Limb (tissue), 2 donors: ENCODE results near the gene CLECL1.
"Not testable (repeated sequence)": the region's sequence is repeated elsewhere in the genome, so short reads cannot be mapped to it uniquely, and the experiment has no call there.

Source experiments
- DNase-seq, 2 donors: peaks; one replicate each; pipeline ENCODE4 v3.0.0-alpha.2; 2016; ENCODE audit errors: extremely low spot score in 2 of 2

The CLECL1 gene

DNA sequence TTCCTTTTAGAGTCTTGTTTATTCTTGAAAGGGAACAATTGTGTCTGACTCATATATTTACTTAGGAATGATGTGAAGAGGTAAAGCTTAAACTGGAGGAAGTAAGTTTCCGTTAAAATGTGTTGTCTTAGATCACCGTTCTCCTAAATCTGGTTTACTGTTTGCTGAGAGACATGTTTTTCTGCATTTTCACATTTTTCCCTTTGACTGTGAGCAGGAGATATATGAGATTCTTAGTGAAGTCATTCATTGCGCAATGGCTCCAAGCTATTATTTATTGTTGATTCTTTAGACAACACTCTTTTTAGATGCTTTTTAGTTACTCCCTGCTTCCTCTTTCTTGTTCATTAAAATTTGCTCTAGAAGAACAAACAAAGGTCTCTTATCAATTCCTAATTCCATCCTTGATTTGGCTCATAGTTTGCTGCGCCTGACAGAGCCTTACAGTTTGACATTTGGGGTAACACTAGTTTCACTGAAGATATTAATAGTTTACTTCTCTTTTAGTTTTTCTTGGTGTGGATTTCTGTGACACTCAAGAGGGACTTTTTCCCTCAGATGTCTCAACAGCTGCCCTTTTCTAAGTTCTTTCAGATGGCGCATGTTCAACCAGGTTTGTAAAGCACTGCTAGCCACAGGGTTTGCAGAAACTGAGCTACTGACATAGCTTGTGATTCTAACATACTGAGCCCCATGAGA lies 11.4 kb downstream of the CLECL1 start:
- no peak for DNase-seq

DNA sequence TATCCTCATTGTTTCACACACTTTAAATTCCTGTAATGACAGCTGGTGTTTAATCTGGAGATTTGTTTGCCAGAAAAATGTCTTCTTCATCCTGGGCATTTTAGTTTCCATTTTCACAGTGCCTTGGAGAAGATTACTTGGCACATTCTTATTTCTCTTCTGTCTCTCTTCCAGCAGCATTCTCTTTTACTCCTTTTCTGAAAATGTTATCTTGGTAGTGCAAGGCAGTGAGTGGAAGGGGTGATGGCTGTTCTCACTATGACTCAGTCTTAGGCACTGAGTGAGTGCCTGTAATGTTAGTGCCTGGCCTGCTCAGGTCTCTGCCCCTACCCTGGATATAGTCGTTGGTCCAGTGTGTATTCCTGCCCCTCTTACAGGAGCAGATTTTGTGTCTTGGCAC lies 13.1 kb downstream of the CLECL1 start:
- no peak for DNase-seq

DNA sequence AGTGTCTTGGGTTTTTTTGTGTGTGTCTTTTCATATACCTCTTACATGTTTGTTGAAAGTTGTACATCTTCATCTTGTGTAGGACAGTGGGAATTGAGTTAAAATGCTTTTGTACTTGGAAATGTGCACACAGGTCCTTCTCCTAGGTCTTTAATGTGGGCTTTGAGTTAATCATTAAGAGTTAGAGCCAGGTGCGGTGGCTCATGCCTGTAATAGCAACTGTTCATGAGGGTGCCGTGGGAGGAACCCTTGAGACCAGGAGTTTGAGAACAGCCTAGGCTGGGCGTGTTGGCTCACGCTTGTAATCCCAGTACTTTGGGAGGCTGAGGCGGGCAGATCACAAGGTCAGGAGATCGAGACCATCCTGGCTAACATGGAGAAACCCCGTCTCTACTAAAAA lies 13.9 kb downstream of the CLECL1 start:
- no peak for DNase-seq

DNA sequence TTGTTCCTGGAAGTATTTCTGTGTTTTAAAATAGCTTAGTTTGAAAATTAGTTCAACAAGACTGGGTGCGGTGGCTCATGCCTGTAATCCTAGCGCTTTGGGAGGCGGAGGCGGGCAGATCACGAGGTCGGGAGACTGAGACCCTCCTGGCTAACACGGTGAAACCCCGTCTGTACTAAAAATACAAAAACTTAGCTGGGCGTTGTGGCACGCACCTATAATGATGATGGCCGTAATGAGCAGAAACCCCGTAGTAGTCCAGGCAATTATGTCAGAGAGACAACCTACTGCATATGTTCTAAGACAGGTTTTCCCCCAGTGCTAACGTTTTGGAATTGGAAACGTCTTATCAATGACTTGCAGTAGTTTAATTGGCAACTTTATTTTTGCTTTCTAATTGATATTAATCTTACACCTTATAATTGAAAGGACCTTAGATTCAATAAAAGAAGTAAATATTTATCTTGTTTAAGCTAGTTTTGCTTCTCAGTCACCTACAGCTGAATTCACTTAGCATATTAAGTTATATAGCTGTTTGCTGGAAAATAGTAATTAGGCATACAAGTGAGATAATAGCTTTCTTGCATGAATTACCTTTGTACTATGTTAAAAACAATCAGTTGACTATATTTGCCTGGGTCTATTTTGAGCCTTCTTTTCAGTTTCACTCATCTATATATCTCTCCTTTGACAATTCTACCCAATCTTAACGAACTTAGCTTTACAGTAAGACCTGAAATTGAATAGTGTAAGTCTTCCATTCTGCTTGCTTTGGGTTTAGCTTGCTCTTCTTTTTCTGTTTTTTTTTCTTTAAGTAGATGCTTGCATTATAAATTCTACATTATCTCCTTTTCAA lies 15.6 kb downstream of the CLECL1 start:
- no peak for DNase-seq

DNA sequence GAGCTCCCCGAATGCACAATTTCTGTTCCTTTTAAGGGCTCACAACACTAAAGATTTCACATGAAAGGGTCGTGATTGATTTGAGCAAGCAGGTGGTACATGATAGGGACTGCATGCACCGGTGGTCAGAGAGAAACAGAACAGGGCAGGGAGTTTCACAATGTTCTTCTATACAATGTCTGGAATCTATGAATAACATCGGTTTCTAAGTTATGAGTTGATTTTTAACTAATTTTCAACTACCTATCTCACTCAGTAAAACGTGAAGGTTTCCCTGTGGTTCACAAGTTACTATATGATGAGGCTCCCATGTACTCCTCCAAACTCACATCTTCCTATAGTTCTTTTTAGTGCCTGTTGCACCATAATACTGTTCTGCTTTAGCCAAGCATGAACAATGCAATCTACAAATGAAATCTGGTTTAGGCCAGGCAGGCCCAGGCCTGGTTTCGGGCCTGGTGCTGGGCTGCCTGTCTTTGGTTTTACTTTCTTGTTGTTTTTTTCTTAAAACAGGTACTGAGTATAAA lies 19.8 kb downstream of the CLECL1 start:
- not testable (repeated sequence) for DNase-seq

DNA sequence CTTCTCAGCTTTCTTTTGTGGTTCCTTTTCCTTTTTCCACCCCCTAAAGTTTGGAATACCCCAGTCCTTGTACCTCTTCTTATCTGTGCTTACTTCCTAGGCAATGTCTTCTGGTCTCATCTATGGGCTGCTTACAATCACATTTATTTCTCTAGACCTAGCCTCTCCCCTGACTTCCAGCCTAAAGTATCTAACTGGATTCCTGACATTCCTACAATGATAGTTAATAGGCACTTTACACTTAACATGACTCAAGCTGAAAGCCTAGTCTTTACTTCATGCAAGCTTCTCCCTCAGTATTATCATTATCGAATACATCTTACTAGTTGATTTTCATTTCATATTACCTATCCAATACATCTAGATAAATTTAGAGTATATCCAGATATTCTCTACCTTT lies 21.2 kb downstream of the CLECL1 start:
- no peak for DNase-seq

DNA sequence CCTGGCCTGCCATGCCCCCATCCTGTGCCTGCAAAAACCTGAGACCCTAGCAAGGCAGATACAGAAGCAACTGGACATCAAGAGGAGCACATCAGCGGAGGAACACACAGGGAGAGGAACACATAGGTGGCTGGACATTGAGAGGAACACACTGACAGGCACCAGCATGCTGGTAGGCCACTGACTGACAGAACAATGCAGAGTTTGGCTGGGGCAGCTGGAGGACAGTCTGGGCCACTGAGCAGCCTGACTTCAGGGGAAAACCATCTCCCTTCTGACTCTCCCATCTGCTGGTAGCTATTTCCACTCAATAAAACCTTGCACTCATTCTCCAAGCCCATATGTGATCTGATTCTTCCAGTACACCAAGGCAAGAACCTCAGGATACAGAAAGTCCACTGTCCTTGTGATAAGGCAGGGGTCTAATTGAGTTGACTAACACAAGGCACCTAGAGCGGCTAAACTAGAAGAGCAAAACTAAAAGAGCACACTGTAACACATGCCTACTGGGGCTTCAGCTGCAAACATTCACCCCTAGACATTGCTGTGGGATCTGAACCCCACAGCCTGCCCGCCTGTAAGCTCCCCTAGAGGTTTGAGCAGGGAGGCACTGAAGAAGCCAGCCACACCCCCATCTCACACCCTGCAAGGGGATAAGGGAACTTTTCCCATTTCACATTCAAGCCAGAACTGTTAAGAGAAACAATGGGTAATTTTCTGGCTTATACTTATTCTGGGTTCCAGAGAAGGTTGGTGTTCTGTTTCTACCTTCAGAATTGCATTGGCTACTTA lies 22.1 kb downstream of the CLECL1 start:
- DNase-seq: no peak

DNA sequence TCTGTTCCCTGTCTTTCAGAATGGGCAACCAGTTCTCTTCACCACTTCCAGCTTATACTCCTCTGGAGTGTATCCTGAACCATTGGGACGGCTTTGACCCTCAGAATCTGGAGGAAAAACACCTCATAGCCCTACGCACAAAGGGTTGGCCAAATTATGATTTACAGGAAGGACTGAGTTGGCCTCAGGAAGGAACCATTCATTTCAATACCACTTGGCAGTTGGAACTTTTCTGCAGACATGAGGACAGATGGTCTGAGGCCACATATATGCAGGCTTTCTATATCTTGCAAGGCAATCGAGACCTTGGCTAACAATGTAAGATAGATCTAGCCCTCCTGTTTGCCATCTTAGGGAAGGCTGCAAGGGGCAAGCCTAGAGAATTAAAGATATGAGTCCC lies 24.0 kb downstream of the CLECL1 start:
- DNase-seq: no peak

DNA sequence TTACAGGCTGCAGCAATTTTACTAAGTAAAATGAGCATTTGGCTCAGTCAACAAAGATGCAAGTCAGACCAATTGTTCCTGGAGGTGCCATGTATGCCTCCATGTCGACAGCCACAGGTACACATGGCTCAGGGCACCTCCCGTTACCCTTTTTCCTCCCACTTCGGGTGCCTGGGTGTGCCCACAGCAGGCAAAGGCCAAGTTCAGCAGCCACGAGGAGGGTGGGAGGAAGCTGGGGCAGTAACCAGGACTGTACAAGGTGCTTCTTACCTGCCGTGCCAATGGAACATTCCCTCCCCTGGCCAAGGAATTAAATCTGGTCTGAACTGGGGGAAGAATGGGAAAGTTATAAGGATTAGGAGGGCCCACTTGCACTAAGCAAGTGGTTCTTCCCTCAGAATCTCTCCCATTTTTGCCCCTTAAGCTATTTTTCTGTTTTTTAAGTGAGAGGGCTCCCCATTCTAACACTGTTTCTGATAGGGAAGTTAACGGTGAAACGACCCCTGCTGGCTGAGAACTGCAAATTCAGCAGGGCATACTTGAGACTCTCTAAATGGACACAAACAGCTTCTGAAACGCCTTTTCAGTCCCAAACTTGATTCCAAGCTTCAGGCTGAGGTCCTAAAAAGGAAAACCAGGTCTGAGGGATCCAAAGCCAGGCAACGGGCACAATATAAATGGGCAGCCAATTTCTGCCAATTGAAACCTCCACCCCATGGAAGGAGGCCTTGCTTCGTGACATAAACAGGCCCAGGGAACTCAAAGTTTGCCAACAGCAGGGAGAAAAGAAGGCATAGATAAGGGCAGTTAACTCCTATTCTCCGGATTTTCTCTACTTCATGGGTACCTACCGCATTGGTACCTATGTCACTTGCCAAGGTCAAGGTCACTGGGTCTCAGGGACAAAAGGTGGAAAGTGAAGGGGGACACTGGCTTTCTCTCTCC lies 24.8 kb downstream of the CLECL1 start:
- DNase-seq: peak; percentile 41 to 46

DNA sequence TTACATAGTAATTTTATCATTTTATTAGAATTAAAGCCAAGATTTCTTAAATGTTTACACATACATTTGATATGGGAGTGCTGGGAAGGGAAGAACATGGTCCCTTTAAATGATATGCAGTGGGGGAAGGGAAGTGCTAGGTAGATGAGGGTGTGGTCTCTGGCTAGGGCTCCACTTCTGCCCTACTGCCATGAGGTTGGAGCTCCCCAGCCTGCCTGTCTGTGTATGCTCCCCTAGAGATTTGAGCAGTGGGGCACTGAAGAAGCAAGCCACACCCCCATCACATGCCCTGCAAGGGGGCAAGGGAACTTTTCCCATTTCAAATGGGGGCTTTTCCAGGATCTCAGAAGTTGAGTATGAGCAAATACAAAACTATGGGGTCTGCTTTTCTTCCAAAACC lies 25.5 kb downstream of the CLECL1 start:
- DNase-seq: no peak

DNA sequence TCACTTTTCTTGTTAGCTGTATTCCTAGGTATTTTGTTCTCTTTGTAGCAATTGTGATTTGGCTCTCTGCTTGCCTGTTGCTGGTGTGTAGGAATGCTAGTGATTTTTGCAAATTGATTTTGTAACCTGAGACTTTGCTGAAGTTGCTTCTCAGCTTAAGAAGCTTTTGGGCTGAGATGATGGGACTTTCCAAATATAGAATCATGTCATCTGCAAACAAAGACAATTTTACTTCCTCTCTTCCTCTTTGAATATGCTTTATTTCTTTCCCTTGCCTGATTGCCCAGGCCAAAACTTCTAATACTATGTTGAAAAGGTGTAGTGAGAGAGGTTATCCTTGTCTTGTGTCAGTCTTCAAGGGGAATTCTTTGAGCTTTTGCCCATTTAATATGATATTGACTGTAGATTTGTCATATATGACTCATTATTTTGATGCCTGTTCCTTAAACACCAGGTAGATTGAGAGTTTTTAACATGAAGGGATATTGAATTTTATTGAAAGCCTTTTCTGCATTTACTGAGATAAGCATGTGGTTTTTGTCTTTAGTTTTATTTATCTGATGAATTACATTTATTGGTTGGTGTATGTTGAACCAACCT lies 26.7 kb downstream of the CLECL1 start:
- no peak for DNase-seq

DNA sequence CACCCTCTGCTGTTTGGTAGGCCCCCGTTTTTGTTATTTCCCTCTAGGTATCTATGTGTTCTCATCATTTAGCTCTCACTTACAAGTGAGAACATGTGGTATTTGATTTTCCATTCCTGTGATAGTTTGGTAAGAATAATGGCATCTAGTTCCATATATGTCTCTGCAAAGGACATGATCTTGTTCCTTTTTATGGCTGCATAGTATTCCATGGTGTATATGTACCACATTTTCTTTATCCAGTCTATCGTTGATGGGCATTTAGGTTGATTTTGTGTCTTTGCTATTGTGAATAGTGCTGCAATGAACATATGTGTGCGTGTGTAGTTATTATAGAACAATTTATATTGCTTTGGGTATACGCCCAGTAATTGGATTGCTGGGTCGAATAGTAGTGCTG lies 28.3 kb downstream of the CLECL1 start:
- DNase-seq: not testable (repeated sequence)

DNA sequence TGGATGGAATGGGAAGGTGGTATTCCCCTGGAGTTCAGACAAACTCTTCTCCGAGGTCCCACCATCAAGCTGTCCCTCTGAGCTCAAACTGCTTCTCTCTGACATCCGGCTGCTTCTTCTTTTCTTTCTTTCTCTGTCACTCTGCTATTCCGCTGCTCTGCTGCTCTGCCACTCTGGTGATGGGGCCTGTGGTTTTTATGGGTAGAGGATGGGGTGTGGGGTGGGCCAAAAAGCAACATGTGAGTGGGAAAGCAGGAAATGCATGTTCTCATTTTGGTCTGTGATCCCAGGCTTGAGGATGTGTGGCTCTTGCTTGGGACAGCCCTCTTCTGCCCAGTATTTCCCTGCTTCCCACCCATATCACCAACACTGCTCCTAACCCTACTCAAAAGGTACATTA lies 30.6 kb downstream of the CLECL1 start:
- no peak for DNase-seq

DNA sequence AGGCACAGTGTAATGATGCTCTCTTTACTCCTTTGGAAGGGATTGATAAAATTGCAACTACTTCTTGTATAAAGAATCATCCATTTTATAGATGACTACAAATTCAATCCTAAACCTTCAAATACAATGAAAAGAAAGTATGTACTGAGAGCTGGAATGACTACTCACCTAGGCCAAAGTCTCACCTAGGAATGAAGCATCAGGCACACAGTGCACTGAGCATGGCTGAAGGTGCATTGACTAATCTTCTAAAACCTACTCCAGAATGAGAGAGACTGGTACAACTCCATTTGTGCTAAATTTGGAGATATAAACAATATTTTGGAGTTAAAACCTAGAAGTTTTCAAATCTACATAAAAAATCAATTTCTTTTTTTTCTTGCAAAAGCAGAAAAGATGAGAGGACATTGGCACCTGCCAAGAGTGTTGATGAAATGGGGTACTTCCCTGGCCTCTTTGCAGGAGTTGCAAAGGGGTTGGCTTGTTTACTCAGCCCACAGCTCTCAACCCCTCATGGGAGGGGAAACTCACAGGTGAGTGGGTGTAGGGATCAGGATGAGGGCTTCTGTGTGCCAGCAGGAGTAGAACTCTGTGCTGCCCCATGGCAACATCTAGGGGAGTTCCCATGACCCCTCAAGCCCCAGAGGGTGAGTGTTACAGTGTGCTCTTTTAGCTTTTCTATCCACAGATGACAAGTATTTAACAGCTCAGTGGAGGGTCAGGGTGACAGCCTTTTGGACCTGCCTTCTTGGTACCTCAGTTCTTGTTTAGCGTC lies 31.3 kb downstream of the CLECL1 start:
- no peak for DNase-seq

DNA sequence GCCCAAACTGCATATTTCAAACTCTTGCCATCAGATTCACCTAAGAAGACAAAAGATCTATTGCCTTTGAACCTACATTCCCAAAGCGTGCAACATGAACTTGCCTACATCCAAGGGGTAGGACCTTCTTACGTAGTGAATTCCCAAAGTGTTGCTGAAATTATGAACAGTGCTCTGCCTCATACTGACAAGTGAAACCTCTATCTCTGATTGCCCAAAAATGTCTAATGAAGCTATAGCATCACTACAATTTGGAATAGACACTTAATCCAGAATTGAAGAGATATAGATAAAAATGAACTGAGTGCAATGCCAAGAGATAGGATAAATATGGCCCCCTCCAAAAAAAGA lies 32.3 kb downstream of the CLECL1 start:
- DNase-seq: no peak

DNA sequence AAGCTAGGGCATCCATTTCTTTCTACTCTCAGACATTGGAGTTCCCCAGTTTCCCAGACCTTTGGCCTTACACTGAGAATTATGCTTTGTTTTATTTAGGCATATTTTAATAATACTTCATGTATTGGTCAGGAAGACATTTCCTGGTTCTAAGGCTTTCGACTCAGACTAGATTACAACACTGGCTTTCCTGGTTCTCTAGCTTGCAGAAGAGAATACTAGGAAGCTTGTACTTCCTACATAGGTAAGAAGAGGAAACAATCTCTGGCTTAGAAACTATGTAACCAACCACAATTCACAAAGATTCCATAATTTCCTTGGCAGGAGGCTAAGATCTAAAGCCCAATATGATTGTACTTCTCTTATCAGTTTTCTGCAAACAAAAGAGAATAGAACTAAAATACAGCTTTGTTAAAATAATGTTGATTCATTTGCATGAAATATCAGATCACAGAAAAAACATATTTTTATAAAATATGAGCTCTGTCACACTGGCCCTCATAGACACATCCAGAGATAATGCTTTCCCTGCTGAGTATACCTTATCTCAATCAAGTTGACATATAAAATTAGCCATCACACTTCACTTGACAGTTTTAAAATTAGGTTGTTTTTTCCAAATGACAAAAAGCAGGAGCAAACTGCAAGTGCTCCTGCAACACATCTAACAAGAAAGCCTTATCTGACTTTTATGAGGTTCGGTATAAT lies 32.8 kb downstream of the CLECL1 start:
- DNase-seq: no peak

DNA sequence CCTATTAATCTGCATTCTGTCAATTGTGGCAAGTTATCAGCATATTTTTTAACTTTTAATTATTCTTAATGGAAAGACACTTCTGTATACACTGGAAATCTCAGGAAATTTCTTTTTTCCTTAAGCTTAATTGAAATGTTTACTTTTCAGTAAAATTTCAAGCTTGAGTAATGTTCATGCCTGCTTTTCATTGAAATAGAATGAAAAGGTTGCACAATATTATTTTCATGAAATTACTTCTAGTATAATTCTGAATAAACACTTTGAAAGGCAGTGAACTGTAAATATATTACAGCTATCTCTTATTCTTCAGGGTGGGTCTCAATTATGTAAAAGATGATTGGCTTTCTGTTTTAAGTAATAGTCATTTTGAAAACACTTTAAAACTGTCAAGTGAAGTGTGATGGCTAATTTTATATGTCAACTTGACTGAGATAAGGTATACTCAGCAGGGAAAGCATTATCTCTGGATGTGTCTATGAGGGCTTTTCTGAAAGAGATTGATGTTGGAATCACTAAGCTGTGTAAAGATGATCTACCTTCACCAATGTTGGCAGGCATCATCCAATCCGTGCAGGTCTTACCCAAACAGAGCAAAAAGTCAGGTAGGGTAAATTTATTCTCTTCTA lies 33.5 kb downstream of the CLECL1 start:
- DNase-seq: no peak

DNA sequence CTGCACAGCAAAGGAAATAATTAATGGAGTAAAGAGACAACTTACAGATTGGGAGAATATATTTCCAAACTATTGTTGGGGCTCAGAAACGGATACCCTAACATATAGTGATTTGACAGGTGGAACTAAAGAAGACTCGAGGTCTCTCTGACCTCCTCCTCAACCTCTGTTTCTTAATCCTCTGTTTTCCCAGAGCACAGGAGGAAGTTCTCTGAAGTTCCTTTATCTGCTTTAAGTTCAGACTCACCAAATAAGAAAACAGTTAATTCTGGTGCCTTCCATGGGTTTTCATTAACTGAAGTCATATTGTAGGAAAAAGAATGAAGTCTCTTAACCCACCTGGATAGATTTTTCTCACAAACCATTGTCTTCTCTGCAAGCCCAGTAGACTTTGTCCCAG lies 34.2 kb downstream of the CLECL1 start:
- no peak for DNase-seq

DNA sequence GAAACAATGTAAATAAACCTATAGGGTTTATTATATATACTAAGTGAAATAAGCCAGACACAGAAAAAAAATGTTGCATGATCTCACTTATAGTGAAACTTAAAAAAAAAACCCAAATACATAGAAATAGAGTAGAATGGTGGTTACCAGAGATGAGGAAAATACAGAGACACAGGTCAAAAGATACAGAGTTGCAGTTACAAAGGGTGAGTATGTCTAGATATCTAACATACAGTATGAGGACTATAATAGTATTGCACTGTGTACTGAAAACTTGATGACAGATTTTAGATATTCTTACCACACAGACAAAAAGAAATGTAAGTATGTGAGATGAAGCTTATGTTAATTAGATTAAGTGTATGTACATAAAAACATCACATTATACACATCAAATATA lies 35.3 kb downstream of the CLECL1 start:
- DNase-seq: no peak
